22Rv1 (cell line): ENCODE data around the gene GMIP.

Source experiments
- CTCF ChIP-seq: fragments of 450-650 bp; IDR thresholded peaks from 2 replicates; pipeline ENCODE4 v1.5.1; 2017; ENCODE audit warnings: mild to moderate bottlenecking
- ZFX ChIP-seq: fragments of 450-650 bp; IDR thresholded peaks from 2 replicates; pipeline ENCODE4 v1.6.1; 2017; ENCODE audit warnings: antibody characterized with exemption, borderline replicate concordance

- no peak for TF ChIP-seq CTCF
- TF ChIP-seq ZFX, result no peak
These were observed 13.3 kb upstream of the GMIP start for GRCh38 chr19:19656451-19657396.
